Hematopoietic multipotent progenitor cell treated with erythropoietin and hydrocortisone succinate and interleukin-3 and kit ligand, for 8 days (in vitro differentiated cells): ENCODE measurements around the gene PRPH.

Experiments
- DNase-seq: peaks from one replicate; pipeline ENCODE4 v3.0.0-alpha.2; 2015

Gene PRPH

DNA sequence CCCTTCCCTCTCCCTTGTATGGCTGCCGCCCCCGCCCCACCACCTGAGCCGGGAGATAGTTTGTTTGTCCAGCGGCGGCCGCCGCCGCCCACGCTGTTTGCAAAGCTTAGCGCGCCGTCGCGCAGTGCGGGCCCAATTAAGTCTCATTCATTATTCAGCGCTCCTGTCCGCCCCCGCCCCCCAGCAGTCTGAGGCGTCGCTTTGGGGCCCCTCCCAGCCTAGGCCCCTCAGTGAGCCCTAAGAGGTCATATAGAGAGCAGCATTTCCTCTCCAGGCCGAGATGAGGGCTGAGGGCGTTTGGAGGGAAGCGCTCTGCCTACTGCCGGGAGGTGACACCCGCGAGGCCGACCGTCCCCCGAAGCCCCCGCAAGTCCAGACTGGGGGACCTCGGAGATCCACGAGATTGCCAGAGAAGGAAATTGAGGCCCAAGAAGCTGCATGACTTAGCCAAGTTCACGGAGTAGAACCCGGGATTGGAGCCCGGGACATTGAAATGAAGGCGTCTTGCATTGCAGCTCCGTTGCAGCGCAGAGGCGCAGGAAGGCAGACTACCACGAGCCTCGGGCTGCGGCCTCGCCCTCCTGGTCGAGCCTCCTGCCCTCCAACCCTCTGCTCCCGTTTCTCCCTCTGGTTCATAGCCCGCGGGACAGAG is 51.8 kb downstream of the PRPH start, which contains the start of gene DNAJC22:
Gene DNAJC22, plus strand, starts transcription at position 230 of the 652 bp plus-strand sequence. CDS start 1,985 bp downstream, outside the sequence.
- no peak for DNase-seq

DNA sequence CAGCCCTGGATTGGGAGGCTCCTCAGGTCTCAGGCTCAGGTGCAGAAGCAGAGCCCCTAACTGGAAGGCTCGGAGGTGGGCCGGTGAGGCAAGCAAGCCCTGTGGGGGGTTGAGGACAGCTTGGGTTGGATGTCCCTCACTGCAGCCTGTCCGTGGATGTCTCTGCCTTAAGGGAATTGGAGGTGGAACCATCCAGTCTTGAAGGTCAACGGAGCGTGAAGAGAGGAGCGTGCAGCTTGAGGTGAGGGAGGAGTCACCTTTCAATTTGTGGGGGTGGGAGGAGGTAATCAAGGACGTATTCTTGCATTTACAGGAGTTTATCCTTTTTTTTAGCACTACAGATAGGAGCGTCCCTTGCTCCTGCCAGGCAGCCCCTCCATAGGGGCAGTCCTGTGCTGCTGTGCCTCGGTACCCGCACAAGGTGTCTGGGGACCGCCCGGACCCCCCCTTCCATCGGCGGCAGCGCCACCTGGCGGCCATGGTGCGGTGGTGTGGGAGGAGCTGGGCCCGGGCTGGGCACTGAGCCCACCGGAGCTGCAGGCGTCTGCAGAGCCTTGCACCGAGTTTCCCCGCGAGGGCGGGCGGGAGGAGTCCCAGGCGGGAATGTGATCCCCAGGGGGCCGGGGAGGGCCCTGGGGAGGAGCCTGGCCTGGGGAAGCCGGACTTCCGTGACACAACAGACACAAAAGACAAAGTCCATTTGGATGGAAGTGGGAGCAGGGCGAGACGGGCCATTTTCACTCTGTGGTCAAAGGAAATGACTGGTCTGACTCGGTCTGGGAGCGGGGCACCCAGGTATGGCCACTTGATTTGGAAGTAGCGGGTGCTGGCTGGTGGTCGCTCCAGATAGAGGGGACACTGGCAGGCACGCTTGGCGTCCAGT is 52.6 kb downstream of the PRPH start:
- peak; percentile 65 for DNase-seq
